Colonic mucosa (tissue), 4 donors: ENCODE data around the gene FAM228B. TPM values are rescaled to one million over a fixed set of nuclear protein-coding genes. Genes with fewer than 3 reads are reported as not detected.
"Not testable (repeated sequence)": the region's sequence is repeated elsewhere in the genome, so short reads cannot be mapped to it uniquely, and the experiment has no call there.

Experiments
- DNase-seq: peaks from one replicate; pipeline ENCODE4 v3.0.0-alpha.2; 2020
- H3K27ac ChIP-seq: fragments of 200-600 bp; one replicate; pipeline ENCODE4 v1.8.0; 2021
- H3K27me3 ChIP-seq: fragments of 200-600 bp; one replicate; pipeline ENCODE4 v1.8.0; 2021
- H3K36me3 ChIP-seq: fragments of 200-600 bp; one replicate; pipeline ENCODE4 v1.8.0; 2021
- H3K4me1 ChIP-seq: fragments of 200-600 bp; one replicate; pipeline ENCODE4 v1.8.0; 2021; ENCODE audit warnings: mild to moderate bottlenecking
- H3K4me3 ChIP-seq: fragments of 200-600 bp; one replicate; pipeline ENCODE4 v1.8.0; 2021
- H3K9ac ChIP-seq, 2 donors: one replicate each; pipeline ENCODE4 v1.7.0; 2013; ENCODE audit warnings: control low read depth in 2 of 2, low read depth in 2 of 2, low read length in 2 of 2
- H3K9me3 ChIP-seq: fragments of 200-600 bp; one replicate; pipeline ENCODE4 v1.8.0; 2021
- intact Hi-C: fragments of 100-400 bp; cut with DNase I; formaldehyde crosslinking; loops from one replicate; pipeline ENCODE4 v1.14.1; 2022
- total RNA-seq, 2 donors: library from RNA; stranded (reverse); fragmentation: NEBNext Ultra II Directional in 1 of 2; extraction: Animal tissue kit (Norgen Biotek cat#: 25700) in 1 of 2; gene quantifications; one replicate each; pipeline ENCODE4 v1.2.1, GENCODE V29; 2021
- TF ChIP-seq, protein P1 (sequence below): fragments of 200-600 bp; IDR thresholded peaks from one replicate; pipeline ENCODE4 v1.8.0; 2022; ENCODE audit warnings: antibody characterized with exemption, mild to moderate bottlenecking
- donor health status: healthy.
- donor health status: DM: no; HTN: no; CAD: no.
- donor health status: DM: no; HTN: no; CAD: no.

FAM228B gene
- total RNA-seq, 2 donors from 2014 or later = 4.4 to 6.2 TPM

DNA sequence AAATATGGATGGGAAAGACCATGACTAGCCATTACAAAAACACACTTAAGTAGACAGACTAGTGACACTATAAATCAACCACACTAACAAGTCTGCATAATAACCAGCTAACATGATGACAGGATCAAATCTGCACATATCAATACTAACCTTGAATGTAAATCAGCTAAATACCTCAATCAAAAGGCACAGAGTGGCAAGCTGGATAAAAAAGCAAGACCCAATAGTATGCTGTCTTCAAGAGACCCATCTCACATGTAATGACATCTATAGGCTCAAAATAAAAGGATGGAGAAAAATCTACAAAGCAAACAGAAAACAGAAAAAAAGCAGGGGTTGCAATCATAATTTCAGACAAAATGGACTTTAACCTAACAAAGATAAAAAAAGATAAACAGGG is 16.5 kb upstream of the FAM228B start:
- H3K27ac ChIP-seq = no peak overlapping the region
- intact Hi-C loops = no loop called here
- H3K9me3 ChIP-seq = no peaks in the 10 kb centered on the region
- no peaks in the 10 kb centered on the region for H3K36me3 ChIP-seq
- no peaks in the 10 kb centered on the region for H3K27me3 ChIP-seq
- no peak overlapping the region for H3K9ac ChIP-seq
- H3K4me3 ChIP-seq = no peak overlapping the region
- DNase-seq = no peak
- H3K4me1 ChIP-seq = no peaks in the 10 kb centered on the region
- TF ChIP-seq, protein P1, sequence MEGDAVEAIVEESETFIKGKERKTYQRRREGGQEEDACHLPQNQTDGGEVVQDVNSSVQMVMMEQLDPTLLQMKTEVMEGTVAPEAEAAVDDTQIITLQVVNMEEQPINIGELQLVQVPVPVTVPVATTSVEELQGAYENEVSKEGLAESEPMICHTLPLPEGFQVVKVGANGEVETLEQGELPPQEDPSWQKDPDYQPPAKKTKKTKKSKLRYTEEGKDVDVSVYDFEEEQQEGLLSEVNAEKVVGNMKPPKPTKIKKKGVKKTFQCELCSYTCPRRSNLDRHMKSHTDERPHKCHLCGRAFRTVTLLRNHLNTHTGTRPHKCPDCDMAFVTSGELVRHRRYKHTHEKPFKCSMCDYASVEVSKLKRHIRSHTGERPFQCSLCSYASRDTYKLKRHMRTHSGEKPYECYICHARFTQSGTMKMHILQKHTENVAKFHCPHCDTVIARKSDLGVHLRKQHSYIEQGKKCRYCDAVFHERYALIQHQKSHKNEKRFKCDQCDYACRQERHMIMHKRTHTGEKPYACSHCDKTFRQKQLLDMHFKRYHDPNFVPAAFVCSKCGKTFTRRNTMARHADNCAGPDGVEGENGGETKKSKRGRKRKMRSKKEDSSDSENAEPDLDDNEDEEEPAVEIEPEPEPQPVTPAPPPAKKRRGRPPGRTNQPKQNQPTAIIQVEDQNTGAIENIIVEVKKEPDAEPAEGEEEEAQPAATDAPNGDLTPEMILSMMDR = no peak

DNA sequence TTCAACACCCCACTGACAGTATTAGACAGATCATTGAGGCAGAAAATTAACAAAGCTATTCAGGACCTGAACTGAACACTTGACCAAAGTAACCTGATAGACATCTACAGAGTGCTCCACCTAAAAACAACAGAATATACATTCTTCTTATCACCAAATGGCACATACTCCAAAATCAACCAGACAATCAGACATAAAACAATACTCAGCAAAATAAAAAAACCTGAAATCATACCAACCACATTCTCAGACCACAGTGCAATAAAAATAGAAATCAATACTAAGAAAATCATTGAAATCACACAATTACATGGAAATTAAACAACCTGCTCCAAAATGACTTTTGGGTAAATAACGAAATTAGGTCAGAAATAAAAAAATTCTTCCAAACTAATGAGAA is 15.9 kb upstream of the FAM228B start:
- no peak overlapping the region for H3K27ac ChIP-seq
- H3K4me1 ChIP-seq = no peaks in the 10 kb centered on the region
- H3K27me3 ChIP-seq = no peaks in the 10 kb centered on the region
- DNase-seq = no peak
- H3K36me3 ChIP-seq = no peaks in the 10 kb centered on the region
- no peak overlapping the region for H3K4me3 ChIP-seq
- H3K9me3 ChIP-seq = no peaks in the 10 kb centered on the region
- TF ChIP-seq, protein P1 = no peak
- no peak overlapping the region for H3K9ac ChIP-seq
- intact Hi-C loops = no loop called here

DNA sequence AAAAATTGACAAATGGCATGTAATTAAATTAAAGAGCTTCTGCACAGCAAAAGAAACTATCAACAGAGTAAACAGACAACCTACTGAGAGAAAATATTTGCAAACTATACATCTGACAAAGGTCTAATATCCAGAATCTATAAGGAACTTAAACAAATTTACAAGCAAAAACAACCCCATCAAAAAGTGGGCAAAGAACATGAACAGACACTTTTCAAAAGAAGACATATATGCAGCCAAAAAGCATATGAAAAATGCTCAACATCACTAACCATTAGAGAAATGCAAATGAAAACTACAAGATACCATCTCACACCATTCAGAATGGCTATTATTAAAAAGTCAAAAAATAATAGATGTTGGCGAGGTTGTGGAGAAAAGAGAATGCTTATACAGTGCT is 13.8 kb upstream of the FAM228B start:
- intact Hi-C loops, H3K27me3 ChIP-seq, H3K9ac ChIP-seq, DNase-seq, H3K36me3 ChIP-seq, H3K27ac ChIP-seq, H3K9me3 ChIP-seq, H3K4me3 ChIP-seq, H3K4me1 ChIP-seq: not testable (repeated sequence)

DNA sequence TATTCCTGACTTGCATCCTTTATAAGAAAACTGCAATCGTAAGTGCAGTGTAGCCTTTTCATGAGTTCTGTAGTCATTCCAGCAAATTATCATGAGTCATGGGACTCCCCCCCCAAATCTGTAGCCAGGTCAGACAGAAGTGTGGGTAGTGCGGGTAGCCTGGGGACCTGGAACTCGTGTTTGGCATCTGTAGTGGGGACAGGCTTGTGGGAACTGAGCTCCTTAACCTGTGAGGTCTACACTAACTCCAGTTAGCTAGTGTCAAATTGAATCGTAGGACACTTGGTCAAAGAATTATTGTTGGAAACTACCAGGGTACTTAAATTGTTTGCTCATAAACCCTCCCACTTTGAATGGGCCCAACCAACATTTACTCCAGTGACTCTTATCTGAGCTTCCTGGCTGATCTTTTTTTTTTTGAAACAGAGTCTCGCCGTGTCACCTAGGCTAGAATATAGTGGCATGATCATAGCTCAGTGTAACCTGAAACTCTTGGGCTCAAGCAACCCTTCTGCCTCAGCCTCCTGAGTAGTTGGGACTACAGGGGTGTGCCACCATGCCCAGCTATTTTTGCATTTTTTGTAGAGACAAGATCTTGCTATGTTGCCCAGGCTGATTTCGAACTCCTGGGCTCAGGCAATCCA is 12.5 kb upstream of the FAM228B start:
- Histone ChIP-seq H3K9me3 (no peaks in the 10 kb centered on the region), H3K27me3 (no peaks in the 10 kb centered on the region), H3K4me1 (no peaks in the 10 kb centered on the region), H3K4me3 (no peak overlapping the region), H3K9ac (no peak overlapping the region), H3K36me3 (no peaks in the 10 kb centered on the region), H3K27ac (no peak overlapping the region)
- intact Hi-C loops = no loop called here
- TF ChIP-seq, protein P1 = no peak
- DNase-seq = no peak

DNA sequence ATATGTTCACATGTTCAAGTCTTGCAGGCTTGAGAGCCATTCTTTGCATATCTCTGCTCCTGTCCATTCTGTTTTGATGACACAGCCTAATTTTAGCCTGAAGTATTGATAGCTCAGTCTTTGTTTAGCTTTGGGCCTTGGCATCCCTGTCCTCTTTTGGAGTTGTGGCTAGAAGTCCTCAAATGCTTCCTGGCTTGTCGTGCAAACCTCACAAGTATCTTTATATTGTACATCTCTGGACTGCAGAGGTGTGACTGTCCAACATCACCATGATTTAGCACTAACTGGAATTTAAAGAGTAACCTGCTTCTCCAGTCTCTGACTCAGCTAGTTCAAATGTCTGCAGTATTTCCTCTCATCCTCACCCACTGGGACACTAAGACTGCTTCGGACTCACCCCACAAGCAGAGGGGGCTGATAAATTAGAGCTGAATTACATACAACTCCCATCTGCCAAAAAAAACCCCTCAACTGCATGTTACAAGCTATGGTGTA is 11.8 kb upstream of the FAM228B start:
- H3K9ac ChIP-seq = no peak overlapping the region
- no peaks in the 10 kb centered on the region for H3K36me3 ChIP-seq
- DNase-seq = no peak
- no peaks in the 10 kb centered on the region for H3K4me1 ChIP-seq
- TF ChIP-seq, protein P1 = no peak
- no peak overlapping the region for H3K27ac ChIP-seq
- no peak overlapping the region for H3K4me3 ChIP-seq
- H3K9me3 ChIP-seq = no peaks in the 10 kb centered on the region
- H3K27me3 ChIP-seq = no peaks in the 10 kb centered on the region
- intact Hi-C loops = no loop called here

DNA sequence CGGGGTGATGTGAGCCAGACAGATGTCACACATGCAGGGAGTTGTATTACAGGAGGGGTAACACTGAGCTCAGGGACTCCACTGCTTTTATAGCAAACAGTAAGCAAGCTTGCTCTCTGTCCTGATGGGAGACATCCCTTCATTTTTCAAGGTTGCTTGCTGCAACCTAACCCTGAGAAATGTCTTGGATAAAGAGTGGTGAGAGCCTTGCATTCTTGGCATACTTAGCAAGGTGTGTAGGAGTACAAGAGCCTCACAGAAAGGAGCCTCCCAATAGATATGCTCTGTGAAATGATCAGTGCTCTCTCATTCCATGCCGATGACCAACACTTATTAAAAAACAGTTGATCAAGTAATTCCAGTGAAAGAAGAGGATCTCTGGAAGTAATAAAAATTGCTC is 8.2 kb upstream of the FAM228B start:
- Histone ChIP-seq H3K4me3 (no peak overlapping the region), H3K36me3 (no peaks in the 10 kb centered on the region), H3K27me3 (no peaks in the 10 kb centered on the region), H3K9ac (no peak overlapping the region), H3K27ac (no peak overlapping the region), H3K4me1 (no peaks in the 10 kb centered on the region), H3K9me3 (no peaks in the 10 kb centered on the region)
- DNase-seq = no peak
- intact Hi-C loops = no loop called here
- TF ChIP-seq, protein P1 = no peak
